ENCODE data around the gene SAMD11. TPM values are rescaled to one million over a fixed set of nuclear protein-coding genes. Genes with fewer than 3 reads are reported as not detected.

SAMD11 gene
- total RNA-seq, 2 experiments from 2014 or later, result not detected

GRCh38 chr1:919271-919872 lies 4.4 kb upstream of the SAMD11 start:
- Mint-ChIP-seq H3K27me3 (peaks cover 39% of the 10 kb centered on the region), H3K4me1 (peaks cover 9% of the 10 kb centered on the region), H3K27ac (no peak overlapping the region), H3K9me3 (no peaks in the 10 kb centered on the region), H3K4me3 (no peak overlapping the region), H3K36me3 (no peaks in the 10 kb centered on the region)
- DNase-seq, result no peak

- H3K27me3 Mint-ChIP-seq, result peaks cover 44% of the 10 kb centered on the region
These were observed 3.7 kb upstream of the SAMD11 start for GRCh38 chr1:920010-920409.

GRCh38 chr1:920521-920920 lies 3.2 kb upstream of the SAMD11 start:
- Mint-ChIP-seq H3K36me3 (no peaks in the 10 kb centered on the region), H3K27ac (no peak overlapping the region), H3K27me3 (peaks cover 45% of the 10 kb centered on the region), H3K4me1 (peaks cover 9% of the 10 kb centered on the region), H3K9me3 (no peaks in the 10 kb centered on the region), H3K4me3 (no peak overlapping the region)
- DNase-seq, result no peak

More at GRCh38 chr1:920010-920409, 3.7 kb upstream of the SAMD11 start:
- no peaks in the 10 kb centered on the region for H3K9me3 Mint-ChIP-seq
- no peaks in the 10 kb centered on the region for H3K36me3 Mint-ChIP-seq
- DNase-seq, result no peak
- H3K4me3 Mint-ChIP-seq, result no peak overlapping the region
- no peak overlapping the region for H3K27ac Mint-ChIP-seq
- H3K4me1 Mint-ChIP-seq, result peaks cover 9% of the 10 kb centered on the region

- H3K27ac Mint-ChIP-seq, result no peak overlapping the region
- H3K27me3 Mint-ChIP-seq, result peaks cover 52% of the 10 kb centered on the region
- no peak overlapping the region for H3K4me3 Mint-ChIP-seq
- H3K9me3 Mint-ChIP-seq, result no peaks in the 10 kb centered on the region
- DNase-seq, result peak; percentile 46
- peaks cover 9% of the 10 kb centered on the region for H3K4me1 Mint-ChIP-seq
- no peaks in the 10 kb centered on the region for H3K36me3 Mint-ChIP-seq
These were observed 2.5 kb upstream of the SAMD11 start for GRCh38 chr1:921011-921837.

- Mint-ChIP-seq H3K36me3 (no peaks in the 10 kb centered on the region), H3K27ac (no peak overlapping the region), H3K4me3 (no peak overlapping the region), H3K4me1 (peaks cover 9% of the 10 kb centered on the region), H3K27me3 (peaks cover 67% of the 10 kb centered on the region), H3K9me3 (no peaks in the 10 kb centered on the region)
- no peak for DNase-seq
These were observed 400 bp downstream of the SAMD11 start for GRCh38 chr1:923991-924655.

- DNase-seq, result no peak
- H3K27me3 Mint-ChIP-seq, result peaks cover 70% of the 10 kb centered on the region
- H3K4me3 Mint-ChIP-seq, result no peak overlapping the region
- H3K9me3 Mint-ChIP-seq, result no peaks in the 10 kb centered on the region
- H3K4me1 Mint-ChIP-seq, result peaks cover 9% of the 10 kb centered on the region
- H3K27ac Mint-ChIP-seq, result no peak overlapping the region
- no peaks in the 10 kb centered on the region for H3K36me3 Mint-ChIP-seq
These were observed 1.2 kb downstream of the SAMD11 start for GRCh38 chr1:924656-925560.

GRCh38 chr1:925561-926421 lies 2.1 kb downstream of the SAMD11 start:
- no peaks in the 10 kb centered on the region for H3K9me3 Mint-ChIP-seq

GRCh38 chr1:927234-927633 lies 3.5 kb downstream of the SAMD11 start:
- no peak for DNase-seq
- Mint-ChIP-seq H3K9me3 (no peaks in the 10 kb centered on the region), H3K4me3 (no peak overlapping the region), H3K36me3 (no peaks in the 10 kb centered on the region), H3K27me3 (peaks cover 54% of the 10 kb centered on the region), H3K4me1 (peaks cover 4% of the 10 kb centered on the region), H3K27ac (no peak overlapping the region)

More at GRCh38 chr1:925561-926421, 2.1 kb downstream of the SAMD11 start:
- H3K27ac Mint-ChIP-seq, result no peak overlapping the region
- no peak overlapping the region for H3K4me3 Mint-ChIP-seq
- H3K36me3 Mint-ChIP-seq, result no peaks in the 10 kb centered on the region
- peaks cover 61% of the 10 kb centered on the region for H3K27me3 Mint-ChIP-seq
- peaks cover 5% of the 10 kb centered on the region for H3K4me1 Mint-ChIP-seq
- DNase-seq, result no peak

GRCh38 chr1:927748-928147 lies 4.0 kb downstream of the SAMD11 start:
- no peak for DNase-seq
- peaks cover 4% of the 10 kb centered on the region for H3K4me1 Mint-ChIP-seq
- peaks cover 51% of the 10 kb centered on the region for H3K27me3 Mint-ChIP-seq
- no peaks in the 10 kb centered on the region for H3K36me3 Mint-ChIP-seq
- H3K9me3 Mint-ChIP-seq, result no peaks in the 10 kb centered on the region
- no peak overlapping the region for H3K27ac Mint-ChIP-seq
- H3K4me3 Mint-ChIP-seq, result no peak overlapping the region

- no peaks in the 10 kb centered on the region for H3K36me3 Mint-ChIP-seq
- H3K27ac Mint-ChIP-seq, result no peak overlapping the region
- H3K4me3 Mint-ChIP-seq, result no peak overlapping the region
- H3K27me3 Mint-ChIP-seq, result peaks cover 53% of the 10 kb centered on the region
- no peaks in the 10 kb centered on the region for H3K9me3 Mint-ChIP-seq
- no peak for DNase-seq
- no peaks in the 10 kb centered on the region for H3K4me1 Mint-ChIP-seq
These were observed 5.3 kb downstream of the SAMD11 start for GRCh38 chr1:928825-929661.

GRCh38 chr1:929712-930632 lies 6.2 kb downstream of the SAMD11 start:
- Mint-ChIP-seq H3K27ac (no peak overlapping the region), H3K36me3 (no peaks in the 10 kb centered on the region), H3K9me3 (no peaks in the 10 kb centered on the region), H3K27me3 (peaks cover 52% of the 10 kb centered on the region), H3K4me3 (no peak overlapping the region), H3K4me1 (peaks cover 2% of the 10 kb centered on the region)
- DNase-seq, result no peak

GRCh38 chr1:930633-931138 lies 7.0 kb downstream of the SAMD11 start:
- Mint-ChIP-seq H3K27ac (no peak overlapping the region), H3K36me3 (no peaks in the 10 kb centered on the region), H3K9me3 (no peaks in the 10 kb centered on the region), H3K27me3 (peaks cover 55% of the 10 kb centered on the region), H3K4me3 (no peak overlapping the region), H3K4me1 (peaks cover 3% of the 10 kb centered on the region)
- DNase-seq, result no peak
